Measurements from ENCODE around the gene WDR45B.
"Not testable (repeated sequence)": the region's sequence is repeated elsewhere in the genome, so short reads cannot be mapped to it uniquely, and the experiment has no call there.

The WDR45B gene

DNA sequence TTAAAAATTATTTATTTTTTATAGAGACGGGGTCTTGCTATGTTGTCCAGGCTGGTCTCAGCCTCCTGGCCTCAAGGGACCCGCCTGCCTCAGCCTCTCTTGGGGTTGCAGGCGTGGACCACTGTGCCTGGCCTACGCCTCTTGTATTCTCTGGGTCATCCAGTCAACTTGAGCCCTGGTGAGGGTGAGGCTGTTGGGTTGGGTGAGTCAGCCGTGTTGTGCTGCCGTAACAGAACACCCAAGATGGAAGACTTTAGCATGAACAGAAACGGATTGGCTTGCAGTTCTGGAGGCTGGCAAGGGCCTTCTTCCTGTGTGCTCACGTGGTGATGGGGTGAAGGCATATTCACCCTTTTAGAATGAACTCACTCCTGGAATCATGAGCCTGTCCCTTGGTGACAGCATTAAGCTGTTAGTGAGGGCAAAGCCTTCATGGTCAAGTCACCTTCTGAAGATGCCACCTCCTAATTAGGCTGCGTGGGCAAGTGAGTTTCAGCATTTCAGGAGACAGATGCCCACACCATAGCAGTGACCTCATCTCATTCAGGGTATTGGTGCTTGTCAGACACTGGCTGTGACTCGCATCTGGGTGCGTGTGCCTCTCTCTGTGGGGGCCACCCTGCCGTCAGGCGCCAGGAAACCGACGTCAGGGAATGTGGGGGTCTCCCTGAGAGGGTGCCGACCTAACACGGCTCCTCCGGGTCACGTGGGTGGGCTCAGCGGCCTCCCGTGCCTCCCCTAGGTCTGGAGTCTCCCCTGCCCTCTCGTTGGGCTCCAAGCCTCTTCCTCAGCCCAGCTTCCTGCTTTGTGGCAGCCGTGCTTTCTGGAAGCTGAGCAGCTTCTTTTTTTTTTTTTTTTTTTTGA is 49.8 kb downstream of the WDR45B start:
- no peak for DNase-seq

DNA sequence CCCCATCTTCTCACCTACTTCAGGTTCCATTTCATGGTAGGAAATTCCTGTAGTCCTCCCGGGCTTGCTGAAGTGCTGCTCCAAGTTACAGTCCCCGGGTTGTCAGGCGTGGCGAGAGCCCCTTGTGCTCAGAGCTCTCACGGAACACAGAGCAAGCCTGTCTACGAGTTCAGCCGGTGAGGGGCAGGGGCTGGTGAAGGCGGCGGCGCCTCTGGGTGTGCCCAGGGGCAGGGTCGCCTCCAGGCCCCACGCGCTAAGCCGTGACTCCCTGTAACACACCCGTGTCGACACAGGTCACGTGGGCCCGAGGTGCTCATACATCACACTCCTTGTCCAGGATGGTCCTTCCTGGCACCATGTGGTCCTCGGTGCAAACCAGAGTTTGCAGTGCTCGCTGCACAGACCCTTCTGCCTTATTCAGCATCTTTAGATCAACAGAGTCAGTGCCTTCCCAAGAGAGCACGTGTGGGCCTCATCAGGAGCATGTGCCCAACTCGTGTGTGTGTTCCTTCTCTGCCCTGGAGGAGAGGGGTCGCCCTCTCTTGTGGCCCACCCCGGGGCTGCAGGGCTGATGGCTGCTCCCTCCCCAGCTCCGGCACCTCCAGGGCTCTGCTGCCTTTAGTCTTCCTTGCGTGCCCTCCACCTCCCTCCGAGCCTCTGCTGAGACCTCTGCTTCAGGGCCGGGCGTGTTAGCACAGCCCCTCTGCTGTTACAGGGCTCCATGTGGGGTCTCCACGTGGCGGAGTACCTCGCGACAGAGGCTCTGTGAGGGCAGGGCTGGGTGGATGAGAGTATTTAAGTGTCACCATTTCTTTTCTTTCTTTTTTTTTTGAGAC is 51.2 kb downstream of the WDR45B start:
- no peak for DNase-seq

DNA sequence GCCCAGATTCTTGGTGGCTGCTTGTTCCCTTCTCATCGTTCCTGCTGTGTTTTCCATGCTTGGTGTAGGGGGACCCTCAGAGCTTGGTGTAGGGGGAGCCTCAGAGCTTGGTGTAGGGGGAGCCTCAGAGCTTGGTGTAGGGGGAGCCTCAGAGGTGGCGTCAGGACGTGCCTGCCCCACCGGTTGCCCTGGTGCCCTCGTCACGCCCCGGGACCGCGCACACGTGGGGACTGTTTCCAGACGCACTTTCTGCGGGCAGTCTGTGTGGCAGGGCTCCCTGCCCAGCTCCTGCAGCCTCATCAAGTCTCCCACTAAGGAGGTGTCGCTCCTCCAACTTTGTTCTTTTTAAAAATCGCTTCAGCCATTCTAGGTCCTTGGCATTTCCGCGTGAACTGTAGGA is 51.9 kb downstream of the WDR45B start:
- no peak for DNase-seq

DNA sequence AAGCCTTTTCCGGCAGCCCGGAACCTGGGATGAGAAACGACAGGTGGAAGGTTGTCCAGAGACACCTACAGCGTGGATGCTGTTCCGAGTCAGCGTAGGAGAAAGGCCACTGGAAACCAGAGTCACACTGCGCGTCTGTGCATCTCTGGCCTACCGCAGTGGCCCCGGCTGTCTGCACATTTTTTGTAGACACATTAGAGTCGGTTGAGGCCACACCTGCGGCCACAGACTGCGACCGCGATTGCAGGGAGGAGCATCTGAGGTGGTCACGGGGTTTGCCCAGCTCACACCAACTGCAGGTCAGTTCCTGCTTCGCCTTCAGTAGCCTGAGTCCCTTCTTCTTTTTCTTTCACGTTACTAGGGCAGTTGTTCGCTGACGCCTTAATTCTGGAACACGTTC is 52.4 kb downstream of the WDR45B start:
- DNase-seq: no peak

DNA sequence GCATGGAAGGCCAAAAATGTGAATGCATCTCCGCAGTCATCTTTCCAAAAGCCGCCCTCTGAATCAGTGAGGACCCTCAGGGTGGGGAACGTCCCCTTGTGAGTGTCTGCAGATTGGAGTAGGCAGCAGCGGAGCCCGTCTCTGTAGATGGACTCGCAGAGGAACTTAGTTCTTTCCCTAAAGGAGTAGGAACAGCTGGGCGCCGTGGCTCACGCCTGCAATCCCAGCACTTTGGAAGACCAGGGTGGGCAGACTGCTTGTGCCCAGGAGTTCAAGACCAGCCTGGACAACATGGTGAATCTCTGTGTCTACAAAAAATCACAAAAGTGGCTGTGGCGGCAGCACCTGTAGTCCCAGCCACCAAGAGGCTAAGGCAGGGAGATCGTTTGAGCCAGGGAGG is 53.7 kb downstream of the WDR45B start:
- no peak for DNase-seq

DNA sequence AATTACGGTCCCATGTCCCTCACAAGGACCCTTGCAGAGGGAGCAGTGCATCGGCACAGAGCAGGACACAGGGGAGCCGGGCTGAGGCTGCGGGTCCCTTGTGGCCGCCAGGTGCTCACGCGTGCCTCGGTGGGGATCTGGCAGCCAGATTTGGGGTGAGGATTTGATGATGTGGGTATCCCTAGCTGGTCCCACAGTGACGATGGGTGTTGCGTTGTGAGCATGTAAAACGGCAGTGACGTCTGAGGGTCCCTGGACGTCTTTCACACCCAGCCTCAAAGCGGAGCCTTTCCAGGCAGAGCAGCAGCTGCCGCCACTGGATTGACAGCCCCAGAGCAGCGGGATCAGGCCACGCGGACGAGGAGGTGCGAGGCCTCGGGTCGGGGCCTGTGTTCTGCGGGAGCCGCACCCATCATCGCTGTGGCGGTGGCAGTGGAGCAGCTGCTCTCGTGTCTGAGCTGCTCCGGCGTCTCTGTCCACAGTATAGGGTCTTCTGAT is 54.6 kb downstream of the WDR45B start:
- no peak for DNase-seq

DNA sequence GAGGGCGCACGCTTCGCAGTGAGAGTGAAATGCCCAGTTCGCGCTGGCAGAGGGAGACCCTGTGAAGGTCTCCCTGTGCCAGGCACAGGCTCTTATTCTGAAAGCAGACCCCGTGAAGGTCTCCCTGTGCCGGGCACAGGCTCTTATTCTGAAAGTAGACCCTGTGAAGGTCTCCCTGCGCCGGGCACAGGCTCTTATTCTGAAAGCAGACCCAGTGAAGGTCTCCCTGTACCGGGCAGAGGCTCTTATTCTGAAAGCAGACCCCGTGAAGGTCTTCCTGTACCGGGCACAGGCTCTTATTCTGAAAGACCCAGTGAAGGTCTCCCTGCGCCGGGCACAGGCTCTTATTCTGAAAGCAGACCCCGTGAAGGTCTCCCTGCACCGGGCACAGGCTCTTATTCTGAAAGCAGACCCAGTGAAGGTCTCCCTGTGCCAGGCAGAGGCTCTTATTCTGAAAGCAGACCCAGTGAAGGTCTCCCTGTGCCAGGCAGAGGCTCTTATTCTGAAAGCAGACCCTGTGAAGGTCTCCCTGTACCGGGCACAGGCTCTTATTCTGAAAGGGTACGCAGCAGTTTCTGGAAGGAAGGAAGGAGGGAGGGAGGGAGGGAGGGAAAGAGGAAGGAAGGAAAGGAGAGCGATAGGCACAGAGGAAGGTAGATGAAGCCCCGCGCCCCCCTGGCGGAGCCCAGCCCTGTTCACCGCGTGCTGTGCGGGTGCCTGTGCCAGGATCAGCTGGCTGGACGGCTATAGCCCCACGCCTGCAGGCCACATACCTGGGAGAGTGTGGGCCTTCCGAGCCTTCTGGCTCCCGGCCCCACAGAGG is 55.3 kb downstream of the WDR45B start:
- peak; percentile 63 for DNase-seq

DNA sequence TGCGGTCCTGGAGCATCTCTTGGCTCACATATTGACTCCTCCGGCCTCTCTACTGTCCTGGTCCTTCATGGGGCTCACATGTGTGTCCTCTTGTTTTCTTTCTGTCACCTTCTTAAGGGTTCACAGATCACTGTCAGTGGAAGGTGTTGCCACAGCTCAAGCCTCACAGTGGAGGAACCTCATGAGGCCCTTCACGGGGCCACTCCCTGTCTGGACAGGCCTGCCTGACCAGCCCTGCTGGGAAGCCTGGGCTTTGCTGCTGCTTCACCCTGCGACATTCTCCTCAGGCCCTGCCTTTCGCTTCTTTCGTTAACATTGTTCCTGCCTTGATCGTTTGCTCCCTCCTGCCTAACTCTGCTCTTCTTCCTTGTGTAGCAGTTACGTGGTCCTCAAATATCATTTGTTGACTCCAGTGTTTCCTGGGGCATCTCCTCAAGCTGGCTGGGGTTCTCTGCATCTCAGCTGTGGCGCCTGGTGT is 55.9 kb downstream of the WDR45B start:
- no peak for DNase-seq

DNA sequence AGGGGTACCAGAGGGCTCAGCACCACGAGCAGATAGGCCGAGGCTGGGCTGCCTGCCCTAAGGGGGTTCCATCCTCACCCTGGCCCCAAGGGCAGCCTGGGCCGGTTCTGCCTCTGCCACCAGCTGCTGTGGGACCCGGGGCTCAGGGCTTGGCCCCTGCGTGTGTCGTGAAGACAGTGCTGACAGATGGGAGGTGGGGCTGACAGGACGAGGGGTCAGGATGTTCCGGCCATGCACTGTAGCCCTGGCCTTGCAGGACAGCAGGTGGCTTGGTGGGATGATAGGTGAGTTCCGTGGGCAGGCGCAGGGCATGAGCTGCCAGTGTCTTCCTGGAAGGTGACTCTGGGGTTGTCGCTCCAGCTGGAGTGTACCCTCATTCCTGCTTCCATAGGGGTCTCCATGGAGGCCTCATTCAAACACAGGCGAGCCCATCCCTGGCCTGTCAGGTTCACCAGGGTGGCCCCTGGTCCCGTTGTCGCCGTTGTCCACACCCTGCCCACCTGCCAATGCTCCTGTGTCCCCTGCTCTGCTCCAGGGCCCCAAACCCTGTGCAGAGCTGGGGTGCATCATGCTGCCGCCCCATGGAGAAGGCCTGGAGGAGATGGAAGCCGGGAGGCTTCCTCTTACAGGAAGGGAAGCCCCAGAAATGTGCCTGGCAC is 57.2 kb downstream of the WDR45B start:
- DNase-seq: no peak

DNA sequence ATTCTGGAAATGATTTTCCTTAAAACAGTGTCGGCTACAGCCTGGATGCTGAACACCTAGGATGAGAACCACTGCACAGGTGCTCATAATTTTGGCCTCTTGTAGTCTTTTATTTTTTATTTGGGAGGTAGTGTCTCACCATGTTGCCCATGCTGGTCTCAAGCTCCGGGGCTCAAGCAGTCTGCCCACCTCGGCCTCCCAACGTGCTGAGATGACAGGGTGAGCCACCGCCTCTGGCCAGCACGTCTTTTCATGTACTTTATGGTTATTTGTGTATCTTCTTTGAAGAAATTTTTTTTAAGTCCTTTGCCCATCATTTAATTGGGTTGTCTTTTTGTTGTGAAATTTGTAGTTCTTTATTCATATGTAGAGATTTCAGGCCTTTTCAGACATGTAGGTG is 58.0 kb downstream of the WDR45B start:
- no peak for DNase-seq

DNA sequence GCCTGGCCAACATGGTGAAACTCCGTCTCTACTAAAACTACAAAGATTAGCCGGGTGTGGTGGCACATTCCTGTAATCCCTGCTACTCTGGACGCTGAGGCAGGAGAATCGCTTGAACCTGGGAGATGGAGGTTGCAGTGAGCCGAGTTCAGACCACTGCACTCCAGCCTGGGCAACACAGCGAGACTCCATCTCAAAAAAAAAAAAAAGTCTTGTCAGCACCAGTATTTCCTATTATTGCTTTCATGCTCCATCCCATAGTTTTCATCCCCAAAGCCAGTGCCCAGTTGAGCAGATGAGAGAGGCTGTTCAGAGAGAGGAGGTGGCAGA is 58.4 kb downstream of the WDR45B start:
- no peak for DNase-seq

DNA sequence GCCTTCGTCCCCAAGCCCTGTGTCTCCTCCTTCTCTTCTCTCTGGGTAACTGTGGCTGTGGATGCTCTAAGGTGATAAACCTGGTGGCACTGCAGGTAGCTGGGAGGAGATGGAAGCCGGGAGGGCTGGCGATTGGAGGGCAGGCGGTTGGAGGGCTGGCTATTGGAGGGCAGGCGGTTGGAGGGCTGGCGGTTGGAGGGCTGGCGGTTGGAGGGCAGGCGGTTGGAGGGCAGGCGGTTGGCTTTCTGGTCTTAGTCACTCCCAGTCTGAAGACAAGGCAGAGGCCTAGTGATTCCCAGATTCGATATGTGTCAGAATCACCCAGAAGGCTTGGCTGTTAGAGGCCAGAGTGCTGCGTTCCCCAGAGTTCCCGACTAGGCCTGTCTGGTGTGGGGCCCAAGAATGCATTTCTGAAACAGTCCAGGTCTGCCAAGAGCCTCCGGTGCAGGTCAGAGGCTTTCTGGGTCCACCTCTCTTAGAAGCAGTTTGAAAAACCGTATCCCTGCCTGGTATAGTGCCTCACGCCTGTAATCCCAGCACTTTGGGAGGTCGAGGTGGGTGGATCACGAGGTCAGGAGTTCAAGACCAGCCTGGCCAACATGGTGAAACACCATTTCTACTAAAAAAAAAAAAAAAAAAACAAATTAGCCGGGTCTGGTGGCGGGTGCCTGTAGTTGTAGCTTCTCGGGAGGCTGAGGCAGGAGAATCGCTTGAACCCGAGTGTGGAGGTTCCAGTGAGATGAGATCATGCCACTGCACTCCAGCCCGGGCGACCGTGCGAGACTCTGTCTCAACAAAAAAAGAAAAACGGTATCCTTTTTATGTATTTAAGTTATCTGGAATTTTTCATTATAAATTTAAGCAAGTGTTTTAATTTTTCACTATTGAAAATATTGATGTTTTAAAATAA is 59.7 kb downstream of the WDR45B start:
- no peak for DNase-seq

DNA sequence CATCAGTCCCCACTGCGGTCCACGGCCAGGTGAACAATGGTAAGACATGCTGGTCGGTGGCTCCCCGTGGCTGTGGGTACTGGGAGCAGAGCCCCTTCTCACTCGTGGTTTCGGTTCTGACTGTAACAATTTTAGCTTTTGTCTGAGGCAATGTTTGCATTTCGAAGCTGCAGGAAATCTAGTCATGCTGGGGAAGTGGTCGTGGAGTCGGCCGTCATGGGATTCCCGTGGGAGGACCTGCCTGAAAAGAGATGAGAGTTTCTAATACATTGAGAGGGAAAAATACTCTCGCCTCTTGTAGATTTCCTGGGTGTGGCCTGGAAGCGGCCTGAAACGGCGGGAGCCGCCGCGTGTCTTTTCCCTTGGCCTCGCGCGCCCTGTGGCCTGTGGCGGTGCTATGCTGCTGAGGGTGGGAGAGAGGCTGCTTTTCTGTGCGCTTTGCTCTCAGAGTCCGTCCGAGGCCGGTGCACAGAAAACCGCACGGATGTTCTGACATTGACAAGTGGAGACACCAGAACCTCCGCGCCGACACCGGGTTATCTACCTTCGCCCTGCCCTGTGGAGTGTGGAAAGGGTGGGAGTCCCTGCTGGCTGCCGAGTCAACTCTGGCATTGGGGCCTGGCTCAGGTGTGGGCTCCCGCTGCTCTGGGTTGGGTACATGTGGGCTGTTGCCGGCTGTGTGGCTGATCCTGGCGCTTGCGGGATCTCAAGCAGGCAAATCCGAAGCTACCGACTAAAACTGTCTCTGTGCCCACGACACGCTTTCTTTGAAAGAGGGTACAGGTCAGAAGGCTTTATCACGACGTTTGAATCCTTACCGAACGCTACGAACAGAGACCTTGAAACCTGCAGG is 60.8 kb downstream of the WDR45B start:
- no peak for DNase-seq

DNA sequence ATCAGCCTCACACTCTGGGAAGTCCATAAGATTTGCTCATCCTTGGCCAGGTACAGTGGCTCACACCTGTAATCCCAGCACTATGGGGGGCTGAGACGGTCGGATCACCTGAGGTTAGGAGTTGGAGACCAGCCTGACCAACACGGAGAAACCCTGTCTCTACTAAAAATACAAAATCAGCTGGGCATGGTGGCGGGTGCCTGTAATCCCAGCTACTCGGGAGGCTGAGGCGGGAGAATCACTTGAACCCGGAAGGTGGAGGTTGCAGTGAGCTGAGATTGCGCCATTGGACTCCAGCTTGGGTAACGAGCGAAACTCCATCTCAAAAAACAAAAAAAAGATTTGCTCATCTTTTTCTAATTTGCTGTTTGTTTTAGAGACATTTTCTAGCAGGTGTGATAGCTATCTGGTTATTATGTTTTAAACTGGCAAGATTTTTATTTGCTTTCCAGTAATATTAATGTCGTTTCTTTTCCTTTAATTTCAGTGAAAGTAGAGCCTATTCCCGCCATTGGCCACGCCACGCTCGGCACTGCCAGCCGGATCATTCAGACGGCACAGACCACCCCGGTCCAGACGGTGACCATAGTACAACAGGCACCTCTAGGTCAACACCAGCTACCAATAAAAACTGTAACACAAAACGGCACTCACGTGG is 61.5 kb downstream of the WDR45B start:
- no peak for DNase-seq

DNA sequence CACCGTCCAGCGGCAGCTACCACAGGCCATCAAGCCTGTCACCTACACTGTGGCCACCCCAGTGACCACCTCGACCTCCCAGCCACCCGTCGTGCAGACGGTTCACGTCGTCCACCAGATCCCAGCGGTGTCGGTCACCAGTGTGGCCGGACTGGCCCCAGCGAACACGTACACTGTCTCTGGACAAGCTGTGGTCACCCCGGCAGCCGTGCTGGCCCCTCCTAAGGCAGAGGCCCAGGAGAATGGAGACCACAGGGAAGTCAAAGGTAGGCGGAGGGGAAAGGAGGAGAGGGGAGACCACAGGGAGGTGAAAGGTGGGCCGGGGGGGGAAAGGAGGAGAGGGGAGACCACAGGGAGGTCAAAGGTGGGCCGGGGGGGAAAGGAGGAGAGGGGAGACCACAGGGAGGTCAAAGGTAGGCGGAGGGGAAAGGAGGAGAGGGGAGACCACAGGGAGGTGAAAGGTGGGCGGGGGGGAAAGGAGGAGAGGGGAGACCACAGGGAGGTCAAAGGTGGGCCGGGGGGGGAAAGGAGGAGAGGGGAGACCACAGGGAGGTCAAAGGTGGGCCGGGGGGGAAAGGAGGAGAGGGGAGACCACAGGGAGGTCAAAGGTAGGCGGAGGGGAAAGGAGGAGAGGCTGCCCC is 62.2 kb downstream of the WDR45B start:
- DNase-seq: peak; percentile 36

DNA sequence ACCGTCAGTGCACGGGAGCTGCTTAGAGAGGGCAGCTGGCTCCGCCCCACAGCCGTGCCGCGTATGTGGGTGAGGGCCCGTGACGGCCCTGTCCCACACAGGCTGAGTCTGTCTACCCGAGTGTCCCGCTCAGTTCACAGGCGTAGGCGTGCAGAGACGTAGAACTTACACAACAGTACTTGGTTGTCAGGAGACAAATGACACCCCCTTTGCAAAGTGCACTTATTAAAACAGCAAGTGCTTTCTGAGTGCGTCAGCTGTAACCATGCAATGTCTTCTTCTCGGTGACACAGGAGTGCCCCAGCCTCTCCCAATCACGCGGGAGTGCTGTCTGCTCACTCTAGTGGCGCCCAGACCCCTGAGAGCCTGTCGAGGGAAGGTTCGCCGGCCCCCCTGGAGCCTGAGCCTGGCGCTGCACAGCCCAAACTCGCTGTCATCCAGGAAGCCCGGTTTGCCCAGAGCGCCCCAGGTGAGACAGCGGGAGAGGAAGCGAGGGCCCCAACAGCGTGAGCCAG is 64.5 kb downstream of the WDR45B start:
- peak; percentile 26 for DNase-seq

DNA sequence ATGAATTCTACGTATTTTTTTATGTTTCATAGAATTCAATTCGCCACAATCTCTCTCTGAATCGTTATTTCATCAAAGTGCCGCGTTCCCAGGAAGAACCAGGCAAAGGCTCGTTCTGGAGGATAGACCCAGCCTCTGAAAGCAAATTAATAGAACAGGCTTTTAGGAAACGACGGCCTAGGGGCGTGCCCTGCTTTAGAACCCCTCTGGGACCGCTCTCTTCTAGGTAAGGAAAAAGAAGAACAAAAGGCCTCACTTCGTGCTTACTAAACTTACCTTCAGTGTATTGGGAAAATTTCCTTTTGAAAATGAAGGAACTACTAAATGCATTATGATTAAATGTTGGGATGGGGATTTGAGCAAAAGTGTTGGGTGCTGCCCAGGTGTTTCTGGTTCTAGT is 65.5 kb downstream of the WDR45B start:
- no peak for DNase-seq

DNA sequence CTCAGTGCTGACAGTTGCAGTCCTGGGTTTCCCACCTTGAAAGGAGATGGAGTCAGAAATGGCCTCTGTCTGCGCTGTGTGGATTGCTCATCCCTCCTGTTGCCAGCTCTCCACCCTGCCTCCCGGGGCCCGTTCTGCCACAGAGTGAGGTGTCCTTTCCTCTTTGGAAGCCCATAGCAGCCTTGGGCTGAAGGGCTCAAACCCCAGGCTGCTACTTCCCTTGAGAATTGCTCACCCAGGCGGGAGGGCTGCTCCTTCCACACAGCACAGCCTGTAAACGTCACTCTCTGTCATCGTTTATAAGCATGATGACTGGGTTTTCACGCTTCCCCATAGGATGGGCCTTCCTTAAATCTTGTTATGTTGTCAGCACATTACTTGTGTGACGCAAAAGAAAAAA is 66.0 kb downstream of the WDR45B start:
- DNase-seq: no peak

DNA sequence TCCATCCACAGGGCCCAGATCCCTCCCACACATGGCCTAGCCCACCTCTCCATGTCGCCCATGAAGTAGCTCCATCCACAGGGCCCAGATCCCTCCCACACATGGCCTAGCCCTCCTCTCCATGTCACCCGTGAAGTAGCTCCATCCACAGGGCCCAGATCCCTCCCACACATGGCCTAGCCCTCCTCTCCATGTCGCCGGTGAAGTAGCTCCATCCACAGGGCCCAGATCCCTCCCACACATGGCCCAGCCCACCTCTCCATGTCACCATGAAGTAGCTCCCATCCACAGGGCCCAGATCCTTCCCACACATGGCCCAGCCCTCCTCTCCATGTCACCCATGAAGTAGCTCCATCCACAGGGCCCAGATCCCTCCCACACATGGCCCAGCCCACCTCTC is 68.3 kb downstream of the WDR45B start:
- not testable (repeated sequence) for DNase-seq
